ENCODE data around the gene HLCS. TPM values are rescaled to one million over a fixed set of nuclear protein-coding genes. Genes with fewer than 3 reads are reported as not detected.

HLCS gene
- total RNA-seq, 1 experiment from 2014 or later, result 12.7 TPM

DNA sequence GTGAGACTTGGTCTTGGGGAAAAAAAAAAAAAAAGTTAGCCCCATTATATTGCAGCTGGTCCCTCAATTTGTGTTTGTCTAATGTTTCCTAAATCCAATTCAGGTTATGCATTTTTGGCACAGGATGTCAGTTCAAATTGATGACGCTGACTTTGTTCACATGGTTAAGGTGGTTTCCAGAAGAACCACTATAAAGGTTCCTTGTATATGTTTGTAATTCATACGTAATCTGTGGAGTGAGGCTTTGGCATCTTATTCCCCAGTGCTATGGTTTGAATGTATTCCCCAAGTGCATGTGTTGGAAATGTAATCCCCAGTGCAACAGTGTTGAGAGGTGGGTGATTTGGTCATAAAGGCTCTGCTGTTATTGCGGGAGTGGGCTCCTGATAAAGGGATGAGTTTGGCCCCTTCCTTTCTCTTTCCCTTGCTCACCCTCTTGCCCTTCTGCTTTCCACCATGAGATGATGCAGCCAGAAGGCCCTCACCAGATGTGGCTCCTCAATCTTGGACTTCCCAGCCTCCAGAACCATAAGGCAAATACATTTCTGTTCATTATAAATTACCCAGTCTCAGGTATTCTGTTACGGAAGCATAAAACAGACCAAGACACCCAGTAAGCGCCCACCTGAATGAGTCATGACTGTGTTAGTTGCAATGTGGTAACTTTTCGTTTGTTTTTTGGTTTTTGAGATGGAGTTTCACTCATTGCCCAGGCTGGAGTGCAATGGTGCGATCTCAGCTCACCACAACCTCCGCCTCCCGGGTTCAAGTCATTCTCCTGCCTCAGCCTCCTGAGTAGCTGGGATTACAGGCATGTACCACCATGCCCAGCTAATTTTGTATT, 19.5 kb upstream of the HLCS start:
- H2BK5ac ChIP-seq (ENCODE audit: insufficient read length, low read length), result no peak overlapping the region
- no peak overlapping the region for H3K4me2 ChIP-seq (ENCODE audit: insufficient read depth, insufficient read length, low read length)
- Mint-ChIP-seq H3K4me1 (peaks cover 10% of the 10 kb centered on the region in 2 experiments), H3K27me3 (ENCODE audit: low read depth) (peaks cover 19% of the 10 kb centered on the region), H3K36me3 (ENCODE audit: insufficient read depth in 1 of 3, low read depth in 3 of 3) (no peaks in the 10 kb centered on the region), H3K27ac (no peak overlapping the region), H3K9me3 (0 out of 5 replicates have a peak, but pooled peaks cover 0 to 2% of the 10 kb centered on the region in 2 experiments), H3K4me3 (no peak overlapping the region)
- H3K9me3 ChIP-seq (ENCODE audit: control insufficient read depth, low read depth, low read length), result no peaks in the 10 kb centered on the region
- H3K23me2 ChIP-seq (ENCODE audit: insufficient read length, low read depth, low read length, poor library complexity, severe bottlenecking), result peaks cover 8% of the 10 kb centered on the region
- H3K56ac ChIP-seq (ENCODE audit: insufficient read length, low read depth, low read length), result no peak overlapping the region
- H3K79me2 ChIP-seq (ENCODE audit: insufficient read depth, low read length), result no peaks in the 10 kb centered on the region
- H2BK15ac ChIP-seq (ENCODE audit: low read depth, low read length), result no peak overlapping the region
- H3K4ac ChIP-seq (ENCODE audit: low read depth, low read length), result no peak overlapping the region
- H4K20me1 ChIP-seq (ENCODE audit: control insufficient read depth, insufficient read depth, insufficient read length), result no peaks in the 10 kb centered on the region
- H3K23ac ChIP-seq (ENCODE audit: insufficient read length, low read depth, low read length), result no peak overlapping the region
- no peak for DNase-seq
- H3K14ac ChIP-seq (ENCODE audit: insufficient read depth, low read length), result no peak overlapping the region
- H3K18ac ChIP-seq (ENCODE audit: insufficient read length, low read depth, low read length), result no peak overlapping the region
- H3K4me1 ChIP-seq (ENCODE audit: insufficient read depth, low read length), result no peaks in the 10 kb centered on the region; the same call in 1 of the 2 replicates
- no peak overlapping the region for H2BK20ac ChIP-seq (ENCODE audit: low read depth, low read length, poor library complexity, severe bottlenecking)
- no peak overlapping the region for H4K91ac ChIP-seq (ENCODE audit: insufficient read length, low read depth, low read length)
- TF ChIP-seq, protein P1, sequence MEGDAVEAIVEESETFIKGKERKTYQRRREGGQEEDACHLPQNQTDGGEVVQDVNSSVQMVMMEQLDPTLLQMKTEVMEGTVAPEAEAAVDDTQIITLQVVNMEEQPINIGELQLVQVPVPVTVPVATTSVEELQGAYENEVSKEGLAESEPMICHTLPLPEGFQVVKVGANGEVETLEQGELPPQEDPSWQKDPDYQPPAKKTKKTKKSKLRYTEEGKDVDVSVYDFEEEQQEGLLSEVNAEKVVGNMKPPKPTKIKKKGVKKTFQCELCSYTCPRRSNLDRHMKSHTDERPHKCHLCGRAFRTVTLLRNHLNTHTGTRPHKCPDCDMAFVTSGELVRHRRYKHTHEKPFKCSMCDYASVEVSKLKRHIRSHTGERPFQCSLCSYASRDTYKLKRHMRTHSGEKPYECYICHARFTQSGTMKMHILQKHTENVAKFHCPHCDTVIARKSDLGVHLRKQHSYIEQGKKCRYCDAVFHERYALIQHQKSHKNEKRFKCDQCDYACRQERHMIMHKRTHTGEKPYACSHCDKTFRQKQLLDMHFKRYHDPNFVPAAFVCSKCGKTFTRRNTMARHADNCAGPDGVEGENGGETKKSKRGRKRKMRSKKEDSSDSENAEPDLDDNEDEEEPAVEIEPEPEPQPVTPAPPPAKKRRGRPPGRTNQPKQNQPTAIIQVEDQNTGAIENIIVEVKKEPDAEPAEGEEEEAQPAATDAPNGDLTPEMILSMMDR (conservative IDR thresholded peaks at IDR 0.05), result no peak
- H4K8ac ChIP-seq (replicated peaks; ENCODE audit: insufficient read length, low read depth, low read length), result no peak overlapping the region
- no peak overlapping the region for H2AK5ac ChIP-seq (ENCODE audit: insufficient read length, low read length)
- no peak overlapping the region for H4K5ac ChIP-seq (ENCODE audit: insufficient read length, low read depth, low read length)
- no peak overlapping the region for H3K9ac ChIP-seq (ENCODE audit: extremely low read depth, insufficient read length, low read length)
- H3T11ph ChIP-seq (ENCODE audit: low read length), result no peak overlapping the region
- no CpG with 5 or more reads among the region's 9 CpGs for WGBS (ENCODE audit: extremely low coverage, insufficient read length, low lambda C conversion rate)
- no peaks in the 10 kb centered on the region for H3K79me1 ChIP-seq (ENCODE audit: insufficient read depth, low read depth, low read length, poor library complexity, severe bottlenecking)
- no peak overlapping the region for H2BK12ac ChIP-seq (ENCODE audit: insufficient read length, low read depth, low read length)
- no peak overlapping the region for H3K27ac ChIP-seq (ENCODE audit: insufficient read length, low read depth, low read length)
- H2AFZ ChIP-seq (ENCODE audit: low read length), result no peak overlapping the region
- H2BK120ac ChIP-seq (ENCODE audit: low read depth, low read length, poor library complexity, severe bottlenecking), result no peak overlapping the region
- H3K27me3 ChIP-seq (ENCODE audit: insufficient read depth, low read length), result no peaks in the 10 kb centered on the region

Measured in H9 (cell line).